Measurements from ENCODE around the gene HSF2BP. TPM values are rescaled to one million over a fixed set of nuclear protein-coding genes. Genes with fewer than 3 reads are reported as not detected.
"Not testable (repeated sequence)": the region's sequence is repeated elsewhere in the genome, so short reads cannot be mapped to it uniquely, and the experiment has no call there.

Gene HSF2BP
- polyA plus RNA-seq, 1 donor (not counting 4 experiments of a cell fraction or from before 2014, with no cell fraction given): 6.1 TPM

GRCh38 chr21:43653626-43654025 is 5.7 kb downstream of the HSF2BP start:
- Histone ChIP-seq H3K9ac (ENCODE audit: control insufficient read depth, extremely low read depth, insufficient read depth, low read length) (no peak overlapping the region), H3K27ac (ENCODE audit: control insufficient read depth, insufficient read depth, low read length) (no peak overlapping the region), H3K36me3 (ENCODE audit: control insufficient read depth in 2 of 2, extremely low read depth in 1 of 2, insufficient read depth in 2 of 2, low read length in 2 of 2) (no peaks in the 10 kb centered on the region), H2AFZ (ENCODE audit: control insufficient read depth, low read length) (no peak overlapping the region), H3K9me1 (ENCODE audit: control insufficient read depth, extremely low read depth, insufficient read depth, low read length) (no peaks in the 10 kb centered on the region), H3K4me3 (ENCODE audit: control insufficient read depth in 2 of 3, extremely low read depth in 1 of 3, insufficient read depth in 2 of 3, low read depth in 1 of 3, low read length in 3 of 3) (no peak overlapping the region), H3K27me3 (ENCODE audit: control insufficient read depth, extremely low read depth, insufficient read depth, low read length) (no peaks in the 10 kb centered on the region), H4K20me1 (ENCODE audit: control insufficient read depth, extremely low read depth, insufficient read depth, low read length) (no peaks in the 10 kb centered on the region), H3K4me2 (ENCODE audit: control insufficient read depth, extremely low read depth, insufficient read depth, low read depth, low read length) (no peak overlapping the region), H3K4me1 (ENCODE audit: control insufficient read depth, extremely low read depth, insufficient read depth, low read length) (peaks cover 7% of the 10 kb centered on the region), H3K79me2 (ENCODE audit: control insufficient read depth, insufficient read depth, low read length) (no peaks in the 10 kb centered on the region), H3K9me3 (ENCODE audit: control insufficient read depth, low read depth, low read length) (no peaks in the 10 kb centered on the region)
- DNase-seq (ENCODE audit: low read depth, low spot score) (no peak), FAIRE-seq (no peak)
- TF ChIP-seq, protein P1, sequence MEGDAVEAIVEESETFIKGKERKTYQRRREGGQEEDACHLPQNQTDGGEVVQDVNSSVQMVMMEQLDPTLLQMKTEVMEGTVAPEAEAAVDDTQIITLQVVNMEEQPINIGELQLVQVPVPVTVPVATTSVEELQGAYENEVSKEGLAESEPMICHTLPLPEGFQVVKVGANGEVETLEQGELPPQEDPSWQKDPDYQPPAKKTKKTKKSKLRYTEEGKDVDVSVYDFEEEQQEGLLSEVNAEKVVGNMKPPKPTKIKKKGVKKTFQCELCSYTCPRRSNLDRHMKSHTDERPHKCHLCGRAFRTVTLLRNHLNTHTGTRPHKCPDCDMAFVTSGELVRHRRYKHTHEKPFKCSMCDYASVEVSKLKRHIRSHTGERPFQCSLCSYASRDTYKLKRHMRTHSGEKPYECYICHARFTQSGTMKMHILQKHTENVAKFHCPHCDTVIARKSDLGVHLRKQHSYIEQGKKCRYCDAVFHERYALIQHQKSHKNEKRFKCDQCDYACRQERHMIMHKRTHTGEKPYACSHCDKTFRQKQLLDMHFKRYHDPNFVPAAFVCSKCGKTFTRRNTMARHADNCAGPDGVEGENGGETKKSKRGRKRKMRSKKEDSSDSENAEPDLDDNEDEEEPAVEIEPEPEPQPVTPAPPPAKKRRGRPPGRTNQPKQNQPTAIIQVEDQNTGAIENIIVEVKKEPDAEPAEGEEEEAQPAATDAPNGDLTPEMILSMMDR (optimal IDR thresholded peaks at IDR 0.05 in 1 of 3, IDR thresholded peaks at IDR 0.05 in 1 of 3, conservative IDR thresholded peaks at IDR 0.05 in 1 of 3; ENCODE audit: extremely low read depth in 1 of 3, insufficient read depth in 2 of 3, low read length in 3 of 3): no peak
- no peak for TF ChIP-seq EZH2 (IDR thresholded peaks at IDR 0.05; ENCODE audit: low read length)
- dilution Hi-C loops (cut with MboI; ENCODE audit: extremely low pct_ligation_motif_present, low sequenced_read_pairs): no loop called here

DNA sequence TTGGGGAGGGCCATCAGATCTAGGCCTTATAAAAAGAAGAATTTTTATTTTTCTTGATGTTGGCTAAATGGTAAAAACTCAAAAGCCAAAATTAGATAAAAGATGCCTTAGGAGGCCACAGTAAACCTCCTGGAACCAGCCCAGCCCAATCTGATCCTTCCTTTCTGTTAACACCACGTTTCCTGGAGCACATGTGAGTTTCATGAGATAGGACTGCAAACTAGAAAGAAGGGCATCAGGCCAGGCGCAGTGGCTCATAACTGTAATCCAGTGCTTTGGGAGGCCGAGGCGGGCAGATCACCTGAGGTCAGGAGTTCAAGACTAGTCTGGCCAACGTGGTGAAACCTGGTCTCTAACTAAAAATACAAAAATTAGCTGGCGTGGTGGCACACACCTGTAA is 6.7 kb downstream of the HSF2BP start:
- H3K27me3 ChIP-seq (ENCODE audit: control insufficient read depth, extremely low read depth, insufficient read depth, low read length): no peaks in the 10 kb centered on the region
- no peaks in the 10 kb centered on the region for H3K79me2 ChIP-seq (ENCODE audit: control insufficient read depth, insufficient read depth, low read length)
- H3K27ac ChIP-seq (ENCODE audit: control insufficient read depth, insufficient read depth, low read length): no peak overlapping the region
- no peak overlapping the region for H3K9ac ChIP-seq (ENCODE audit: control insufficient read depth, extremely low read depth, insufficient read depth, low read length)
- H3K9me1 ChIP-seq (ENCODE audit: control insufficient read depth, extremely low read depth, insufficient read depth, low read length): no peaks in the 10 kb centered on the region
- DNase-seq (ENCODE audit: low read depth, low spot score) (no peak), FAIRE-seq (no peak)
- no peak overlapping the region for H2AFZ ChIP-seq (ENCODE audit: control insufficient read depth, low read length)
- H4K20me1 ChIP-seq (ENCODE audit: control insufficient read depth, extremely low read depth, insufficient read depth, low read length): no peaks in the 10 kb centered on the region
- H3K4me3 ChIP-seq (ENCODE audit: control insufficient read depth in 2 of 3, extremely low read depth in 1 of 3, insufficient read depth in 2 of 3, low read depth in 1 of 3, low read length in 3 of 3): no peak overlapping the region
- TF ChIP-seq EZH2 (IDR thresholded peaks at IDR 0.05; ENCODE audit: low read length): no peak
- TF ChIP-seq, protein P1 (optimal IDR thresholded peaks at IDR 0.05 in 1 of 3, IDR thresholded peaks at IDR 0.05 in 1 of 3, conservative IDR thresholded peaks at IDR 0.05 in 1 of 3; ENCODE audit: extremely low read depth in 1 of 3, insufficient read depth in 2 of 3, low read length in 3 of 3): no peak
- dilution Hi-C loops (cut with MboI; ENCODE audit: extremely low pct_ligation_motif_present, low sequenced_read_pairs): no loop called here
- H3K4me1 ChIP-seq (ENCODE audit: control insufficient read depth, extremely low read depth, insufficient read depth, low read length): peaks cover 7% of the 10 kb centered on the region
- H3K36me3 ChIP-seq (ENCODE audit: control insufficient read depth in 2 of 2, extremely low read depth in 1 of 2, insufficient read depth in 2 of 2, low read length in 2 of 2): no peaks in the 10 kb centered on the region
- H3K4me2 ChIP-seq (ENCODE audit: control insufficient read depth, extremely low read depth, insufficient read depth, low read depth, low read length): no peak overlapping the region
- no peaks in the 10 kb centered on the region for H3K9me3 ChIP-seq (ENCODE audit: control insufficient read depth, low read depth, low read length)

- not testable (repeated sequence) for DNase-seq (ENCODE audit: low read depth, low spot score); H3K27me3 ChIP-seq (ENCODE audit: control insufficient read depth, extremely low read depth, insufficient read depth, low read length); H3K36me3 ChIP-seq (ENCODE audit: control insufficient read depth in 2 of 2, extremely low read depth in 1 of 2, insufficient read depth in 2 of 2, low read length in 2 of 2)
These were observed 7.4 kb downstream of the HSF2BP start for GRCh38 chr21:43651926-43652325.

More at GRCh38 chr21:43651926-43652325, 7.4 kb downstream of the HSF2BP start:
- H3K4me3 ChIP-seq (ENCODE audit: control insufficient read depth in 2 of 3, extremely low read depth in 1 of 3, insufficient read depth in 2 of 3, low read depth in 1 of 3, low read length in 3 of 3); H3K4me1 ChIP-seq (ENCODE audit: control insufficient read depth, extremely low read depth, insufficient read depth, low read length); H3K4me2 ChIP-seq (ENCODE audit: control insufficient read depth, extremely low read depth, insufficient read depth, low read depth, low read length); dilution Hi-C loops (cut with MboI; ENCODE audit: extremely low pct_ligation_motif_present, low sequenced_read_pairs); H2AFZ ChIP-seq (ENCODE audit: control insufficient read depth, low read length); H3K27ac ChIP-seq (ENCODE audit: control insufficient read depth, insufficient read depth, low read length); H3K9me3 ChIP-seq (ENCODE audit: control insufficient read depth, low read depth, low read length); FAIRE-seq; H3K9me1 ChIP-seq (ENCODE audit: control insufficient read depth, extremely low read depth, insufficient read depth, low read length); H3K9ac ChIP-seq (ENCODE audit: control insufficient read depth, extremely low read depth, insufficient read depth, low read length); H4K20me1 ChIP-seq (ENCODE audit: control insufficient read depth, extremely low read depth, insufficient read depth, low read length); H3K79me2 ChIP-seq (ENCODE audit: control insufficient read depth, insufficient read depth, low read length): not testable (repeated sequence)
